Measurements from ENCODE around the gene PIK3CD.
A peak's percentile ranks its signal among the peaks of the same experiment; 100 is the strongest.

Gene PIK3CD

DNA sequence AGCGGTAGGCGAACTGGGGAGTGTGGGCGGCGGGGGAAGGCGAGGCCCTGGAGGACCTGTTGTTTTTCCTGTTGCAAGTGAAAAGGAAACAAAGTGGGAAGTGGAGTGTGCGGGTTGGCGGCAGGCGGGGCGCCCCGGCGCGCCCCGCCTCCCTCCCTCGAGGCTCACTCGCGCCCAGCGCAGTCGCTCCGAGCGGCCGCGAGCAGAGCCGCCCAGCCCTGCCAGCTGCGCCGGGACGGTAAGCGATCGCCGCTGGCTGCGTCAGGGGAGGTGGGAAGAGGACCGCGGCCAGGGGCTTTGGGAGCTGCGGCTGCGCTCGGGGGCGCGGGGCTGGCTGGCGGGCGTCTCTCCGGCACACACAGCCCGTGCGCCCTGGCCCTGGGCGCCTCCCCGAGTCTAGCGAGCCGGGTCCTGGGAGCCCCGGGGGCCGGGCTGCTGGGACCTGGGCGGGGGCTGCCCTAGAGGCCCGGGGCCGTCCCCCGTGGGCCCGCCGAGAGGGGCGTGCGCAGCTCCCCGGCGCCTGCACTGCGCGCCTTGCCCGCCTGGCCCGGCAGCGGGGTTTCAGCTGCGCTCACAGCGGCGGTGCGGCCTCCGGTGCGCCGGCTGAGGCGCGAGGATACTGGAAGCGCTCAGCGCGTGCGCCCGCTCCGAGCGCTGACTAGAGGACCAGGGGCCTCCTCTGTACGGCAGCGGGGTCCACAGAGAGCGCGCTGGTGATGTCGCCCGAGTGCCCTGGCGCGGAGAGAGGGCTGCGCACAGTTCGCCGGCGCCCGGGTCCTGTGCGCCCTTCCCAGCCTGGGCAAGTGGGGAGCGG is at the start of gene PIK3CD:
PIK3CD (plus strand) TSS at position 167 of the 814 bp plus-strand sequence. CDS start 58,725 bp downstream, outside the sequence.
- peak; percentile 66 for DNase-seq

DNA sequence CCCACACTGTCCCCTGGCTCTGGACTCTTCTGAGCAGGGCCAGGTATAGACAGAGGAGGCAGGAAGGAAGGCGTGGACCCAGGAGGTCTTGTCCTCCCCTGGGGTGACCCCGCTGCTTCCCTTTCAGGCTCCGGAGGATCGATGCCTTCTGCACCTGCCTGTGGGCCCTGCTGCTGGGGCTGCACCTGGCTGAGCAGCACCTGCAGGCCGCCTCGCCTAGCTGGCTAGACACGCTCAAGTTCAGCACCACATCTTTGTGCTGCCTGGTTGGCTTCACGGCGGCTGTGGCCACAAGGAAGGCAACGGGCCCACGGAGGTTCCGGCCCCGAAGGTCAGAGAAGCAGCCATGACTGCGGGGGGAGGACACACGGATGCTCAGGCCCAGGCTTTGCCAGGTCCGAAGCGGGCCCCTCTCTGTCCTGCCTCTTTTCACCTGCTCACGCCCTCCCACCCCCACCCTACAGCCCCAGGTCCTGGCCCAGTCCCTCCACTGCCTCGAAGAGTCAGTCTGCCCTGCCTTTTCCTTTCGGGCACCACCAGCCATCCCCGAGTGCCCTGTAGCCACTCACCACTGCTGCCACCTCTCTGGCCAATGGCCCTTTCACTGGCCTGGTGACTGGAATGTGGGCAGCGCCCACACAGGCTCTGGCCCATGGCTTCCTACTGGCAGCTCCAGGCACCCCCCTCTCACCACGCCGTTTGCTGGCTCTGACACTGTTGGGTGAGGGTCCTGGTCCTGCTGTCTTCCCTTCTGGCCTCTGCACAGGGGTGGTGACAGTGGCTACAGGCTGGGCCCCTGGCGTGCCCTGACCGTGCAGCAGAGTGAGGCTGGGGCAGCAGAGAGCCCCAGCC is 49.4 kb upstream of the PIK3CD start:
- DNase-seq = no peak

DNA sequence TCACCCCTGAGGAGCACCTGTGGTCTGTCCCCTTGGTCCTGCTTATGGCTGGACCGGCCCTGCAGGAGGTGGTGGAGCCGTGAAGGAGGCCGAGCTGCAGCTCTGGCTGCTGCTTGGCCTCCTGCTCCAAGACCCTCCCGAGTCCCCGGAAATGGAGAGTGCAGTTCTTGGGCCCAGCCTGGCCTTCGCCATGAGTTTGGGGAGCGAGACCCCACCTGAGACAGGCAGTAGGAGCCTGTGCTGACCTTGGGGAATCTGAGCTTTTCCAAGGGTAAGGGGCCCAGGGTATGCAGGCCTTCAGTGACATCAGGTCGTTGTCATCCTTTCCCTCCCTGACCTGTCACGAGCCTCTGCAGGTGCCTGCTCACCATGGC is 48.8 kb upstream of the PIK3CD start:
- DNase-seq = no peak

DNA sequence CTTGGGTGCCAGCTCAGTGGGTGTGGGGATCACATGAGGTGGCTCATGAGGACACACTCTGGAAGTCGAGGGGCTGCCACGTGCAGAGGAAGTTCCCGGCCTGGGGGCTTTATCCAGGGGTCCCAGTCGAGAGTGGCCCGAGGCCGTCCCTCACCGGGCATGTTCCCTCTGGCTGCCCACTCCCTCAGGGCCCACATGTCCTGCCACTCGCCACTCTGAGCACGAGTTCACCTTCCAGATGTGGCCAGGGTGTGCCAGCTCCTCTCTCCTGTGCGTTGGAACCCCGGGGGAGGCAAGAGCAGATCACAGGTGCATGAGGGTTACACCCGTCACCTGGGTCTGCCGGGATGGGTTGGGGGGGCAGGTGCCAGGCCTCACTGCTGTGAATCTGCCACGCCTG is 48.2 kb upstream of the PIK3CD start:
- no peak for DNase-seq

DNA sequence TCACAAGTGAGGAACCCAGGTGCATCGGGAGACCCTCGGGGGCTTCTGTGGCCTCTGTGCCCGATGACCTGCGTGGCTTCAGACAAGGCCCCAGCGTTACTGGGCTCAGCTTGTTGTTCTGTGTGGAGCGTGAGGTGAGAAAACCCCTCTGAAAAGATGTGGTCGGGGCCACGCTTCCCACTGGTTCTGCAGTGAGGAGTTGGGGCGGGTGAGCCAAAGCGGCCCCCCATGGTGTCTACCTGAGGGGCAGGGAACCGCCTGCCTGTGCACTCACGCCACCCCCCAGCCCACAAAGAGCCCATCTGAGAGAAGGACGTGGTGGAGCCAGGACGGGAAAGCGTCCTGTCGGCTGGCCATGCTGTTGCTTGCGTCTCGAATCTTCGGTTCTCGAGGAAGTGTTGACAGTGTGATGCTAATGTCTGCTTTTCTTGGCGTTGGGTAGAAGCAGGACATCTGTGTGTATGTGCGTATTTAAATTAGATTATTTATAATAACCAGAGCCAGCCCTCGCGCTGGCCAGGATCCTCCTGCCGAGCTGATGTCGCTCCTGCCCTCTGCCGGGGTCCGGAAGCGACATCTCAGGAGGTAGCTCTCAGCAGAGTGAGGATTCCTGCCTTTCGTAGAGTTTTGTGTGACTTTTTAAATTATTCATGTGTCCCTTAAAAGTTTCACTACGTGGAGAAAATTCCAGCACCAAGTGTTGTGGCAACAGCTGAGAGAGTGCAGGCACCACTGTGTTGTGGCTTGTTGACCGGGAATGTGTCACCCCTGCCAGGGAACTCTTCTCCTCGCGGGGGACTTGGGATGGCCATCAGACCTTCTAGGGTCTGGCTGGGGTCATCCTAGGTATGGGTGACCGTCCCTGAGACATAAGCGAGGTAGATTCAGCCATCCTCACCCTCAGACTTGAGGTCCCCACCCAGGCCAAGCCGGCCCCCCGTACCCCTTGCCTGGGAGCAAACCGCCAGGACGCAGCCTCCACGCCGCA is 47.5 kb upstream of the PIK3CD start:
- no peak for DNase-seq

DNA sequence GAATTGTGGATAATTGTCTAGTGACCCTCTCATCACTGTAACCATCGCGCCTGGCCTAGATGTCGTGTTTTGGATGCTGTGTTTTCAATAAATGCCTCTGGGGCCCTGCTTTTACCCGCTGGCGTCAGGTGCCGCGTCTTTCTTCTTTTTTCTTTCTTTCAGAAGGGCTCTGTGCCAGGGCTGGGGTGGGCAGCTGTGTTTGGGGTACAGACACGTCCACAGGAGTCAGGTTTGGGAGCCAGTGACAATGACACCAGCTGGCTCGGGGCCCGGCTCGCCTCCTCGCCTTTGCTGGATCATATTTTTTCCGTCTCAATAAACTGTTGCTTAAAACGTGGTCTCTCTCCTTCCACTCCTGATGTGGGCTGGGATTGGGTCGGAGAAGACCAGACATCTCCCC is 46.7 kb upstream of the PIK3CD start:
- no peak for DNase-seq

DNA sequence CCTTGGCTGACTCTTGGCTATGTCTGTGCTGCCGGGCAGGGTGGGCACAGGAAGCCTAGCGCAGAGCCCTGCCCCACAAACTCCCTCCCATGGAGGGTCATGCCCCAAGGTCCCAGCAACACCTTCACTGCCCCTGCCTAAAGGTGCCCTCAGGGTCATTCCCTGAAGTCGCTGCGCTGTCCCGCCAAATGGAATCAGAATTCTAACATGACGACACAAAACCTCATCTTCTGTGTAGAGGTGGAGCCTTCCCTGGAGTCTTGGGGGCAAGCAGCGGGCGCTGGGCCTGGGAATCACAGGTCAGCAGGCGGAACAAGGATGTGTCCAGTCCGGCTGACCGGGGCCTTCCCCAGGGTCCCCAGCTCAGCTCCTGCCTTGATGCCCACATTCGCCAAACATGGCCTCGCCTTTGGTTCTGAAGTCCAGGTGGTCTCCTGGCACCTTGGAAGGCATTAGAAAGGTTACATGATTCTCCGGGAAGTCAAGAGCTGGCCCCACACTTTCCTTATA is 45.5 kb upstream of the PIK3CD start:
- DNase-seq = no peak

DNA sequence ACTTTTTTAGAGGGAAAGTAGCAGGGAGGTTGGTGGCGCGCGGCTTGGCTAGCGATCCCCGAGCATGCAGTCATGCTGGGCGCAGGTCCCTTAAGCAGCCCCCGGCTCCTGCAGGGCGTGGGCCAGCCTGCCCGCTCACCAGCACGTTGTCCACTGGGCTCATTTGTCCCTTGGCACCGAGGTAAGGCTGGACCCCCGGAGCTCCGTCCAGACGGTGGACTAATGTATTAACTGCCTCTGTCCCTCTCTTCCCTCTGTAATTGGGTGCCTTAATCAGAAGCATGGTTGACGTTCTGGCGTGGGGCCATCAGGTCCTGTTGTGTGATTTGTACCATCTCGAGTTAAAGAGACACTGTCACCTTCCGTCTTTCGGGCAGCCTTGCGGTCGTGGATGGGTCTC is 45.1 kb upstream of the PIK3CD start:
- no peak for DNase-seq

DNA sequence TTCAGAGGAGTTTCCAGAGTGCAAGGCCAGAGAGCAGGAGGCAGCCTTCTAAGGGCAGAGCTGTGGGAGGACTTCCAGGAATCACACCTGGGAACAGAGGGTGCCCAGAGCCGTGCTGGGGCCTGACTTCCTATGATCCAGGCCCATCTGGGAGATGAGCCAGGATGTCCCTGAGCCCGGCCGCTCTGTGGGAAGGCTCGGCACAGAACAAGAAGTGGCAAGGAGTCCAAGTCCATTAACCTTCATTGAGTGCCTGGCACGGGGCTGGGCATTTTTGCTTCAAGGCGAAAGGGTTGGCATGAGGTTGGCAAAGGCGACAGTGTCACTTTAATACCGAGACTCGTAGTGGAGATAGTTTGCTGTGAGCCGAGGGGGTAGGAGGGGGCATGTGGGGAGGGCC is 44.6 kb upstream of the PIK3CD start:
- no peak for DNase-seq

DNA sequence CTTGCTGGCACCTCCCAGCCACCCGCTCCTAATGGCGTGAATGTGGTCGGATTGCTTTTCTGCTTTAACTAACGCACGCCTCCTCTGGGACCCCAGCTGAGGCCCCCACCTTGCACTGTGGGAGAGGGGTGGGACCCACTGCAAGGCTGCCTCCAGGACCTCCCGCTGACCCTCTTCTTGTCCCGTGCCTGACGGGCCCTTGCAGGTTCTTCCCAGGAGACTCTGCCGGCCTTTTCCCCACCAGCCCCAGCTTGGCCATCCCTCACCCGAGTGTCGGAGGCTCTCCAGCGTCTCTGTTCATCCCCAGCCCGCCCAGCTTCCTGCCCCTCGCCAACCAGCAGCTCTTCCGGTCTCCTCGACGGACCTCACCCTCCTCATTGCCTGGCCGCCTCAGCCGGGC is 44.2 kb upstream of the PIK3CD start:
- no peak for DNase-seq

DNA sequence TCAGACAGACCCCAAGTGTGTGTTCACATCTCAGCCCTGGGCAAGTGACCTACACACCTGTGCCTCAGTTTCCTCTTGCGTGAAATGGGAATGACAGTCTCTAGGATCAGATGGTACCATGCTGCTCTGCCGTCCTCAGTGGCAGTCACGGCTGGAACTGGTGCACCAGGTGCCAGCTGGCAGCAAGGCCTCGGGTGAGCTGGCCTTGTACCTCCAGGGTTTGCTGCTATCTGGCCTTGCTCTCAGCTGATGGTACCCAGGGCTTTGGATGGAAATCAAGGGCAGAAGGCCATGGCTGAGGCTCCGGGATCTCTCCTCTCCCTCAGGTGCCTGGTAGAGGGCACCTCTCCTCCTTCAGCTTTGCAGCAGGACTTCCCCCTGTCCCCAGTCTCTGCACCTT is 41.5 kb upstream of the PIK3CD start:
- no peak for DNase-seq

DNA sequence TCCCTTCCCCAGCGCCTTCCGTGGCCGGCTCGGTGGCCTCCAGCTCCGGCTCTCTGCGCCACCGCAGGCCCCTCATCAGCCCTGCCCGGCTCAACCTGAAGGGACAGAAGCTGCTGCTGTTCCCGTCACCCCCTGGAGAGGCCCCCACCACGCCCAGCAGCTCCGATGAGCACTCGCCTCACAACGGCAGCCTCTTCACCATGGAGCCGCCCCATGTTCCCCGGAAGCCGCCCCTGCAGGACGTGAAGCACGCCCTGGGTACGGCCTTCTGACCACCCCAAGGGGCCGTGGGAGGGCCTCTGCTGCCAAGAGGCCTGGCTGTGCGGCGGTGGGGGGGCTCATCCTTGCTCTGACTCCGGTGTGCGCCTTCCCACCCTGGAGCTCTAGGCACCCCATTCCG is 41.0 kb upstream of the PIK3CD start:
- no peak for DNase-seq

DNA sequence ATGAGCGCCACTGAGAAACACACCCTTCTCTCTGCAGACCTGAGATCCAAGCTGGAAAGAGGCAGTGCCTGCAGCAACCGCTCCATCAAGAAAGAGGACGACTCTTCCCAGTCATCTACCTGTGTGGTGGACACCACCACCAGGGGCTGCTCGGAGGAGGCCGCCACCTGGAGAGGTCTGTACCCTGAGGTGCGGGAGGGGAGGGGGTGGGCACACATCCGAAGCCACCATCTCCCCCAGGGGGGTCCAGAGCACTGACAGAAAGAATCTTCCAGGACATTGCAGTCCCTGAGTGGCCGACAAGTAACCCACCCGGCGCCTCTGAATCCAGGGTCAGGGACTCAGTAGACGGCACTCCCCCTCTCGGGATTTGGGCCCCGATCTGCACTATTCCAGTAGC is 39.8 kb upstream of the PIK3CD start:
- DNase-seq = no peak

DNA sequence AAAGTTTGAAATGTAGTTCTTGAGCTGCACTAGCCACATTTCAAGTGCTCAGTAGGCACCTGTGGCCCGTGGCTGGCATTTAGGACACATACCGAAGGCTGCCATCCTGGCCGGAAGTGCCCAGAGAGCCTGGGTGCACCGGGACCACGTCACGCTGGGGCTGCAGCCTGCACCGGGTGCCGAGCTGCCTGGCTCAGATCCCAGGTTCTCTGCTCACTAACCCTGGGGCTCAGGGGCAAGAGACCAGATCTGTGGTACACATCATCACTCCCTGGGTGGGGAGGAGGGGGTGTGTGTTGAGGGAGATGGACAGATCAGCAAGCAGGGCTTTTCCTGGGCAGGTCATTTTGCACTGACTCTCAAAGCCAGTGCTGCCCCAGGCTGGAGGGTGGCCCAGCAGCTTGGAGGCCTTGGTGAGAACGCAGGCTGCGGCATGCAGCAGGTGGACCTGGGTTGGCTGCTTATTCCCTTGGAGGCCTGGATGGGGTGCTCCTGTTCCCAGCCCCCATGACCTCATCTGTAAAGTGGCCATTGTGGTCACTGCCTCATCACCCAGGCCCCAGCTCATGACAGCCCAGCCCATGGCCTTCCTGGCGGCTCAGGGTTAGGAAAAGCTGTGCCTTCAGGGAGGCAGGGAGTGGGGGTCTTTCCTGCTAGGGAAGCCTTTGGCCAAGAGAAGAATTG is 39.2 kb upstream of the PIK3CD start:
- DNase-seq = no peak

DNA sequence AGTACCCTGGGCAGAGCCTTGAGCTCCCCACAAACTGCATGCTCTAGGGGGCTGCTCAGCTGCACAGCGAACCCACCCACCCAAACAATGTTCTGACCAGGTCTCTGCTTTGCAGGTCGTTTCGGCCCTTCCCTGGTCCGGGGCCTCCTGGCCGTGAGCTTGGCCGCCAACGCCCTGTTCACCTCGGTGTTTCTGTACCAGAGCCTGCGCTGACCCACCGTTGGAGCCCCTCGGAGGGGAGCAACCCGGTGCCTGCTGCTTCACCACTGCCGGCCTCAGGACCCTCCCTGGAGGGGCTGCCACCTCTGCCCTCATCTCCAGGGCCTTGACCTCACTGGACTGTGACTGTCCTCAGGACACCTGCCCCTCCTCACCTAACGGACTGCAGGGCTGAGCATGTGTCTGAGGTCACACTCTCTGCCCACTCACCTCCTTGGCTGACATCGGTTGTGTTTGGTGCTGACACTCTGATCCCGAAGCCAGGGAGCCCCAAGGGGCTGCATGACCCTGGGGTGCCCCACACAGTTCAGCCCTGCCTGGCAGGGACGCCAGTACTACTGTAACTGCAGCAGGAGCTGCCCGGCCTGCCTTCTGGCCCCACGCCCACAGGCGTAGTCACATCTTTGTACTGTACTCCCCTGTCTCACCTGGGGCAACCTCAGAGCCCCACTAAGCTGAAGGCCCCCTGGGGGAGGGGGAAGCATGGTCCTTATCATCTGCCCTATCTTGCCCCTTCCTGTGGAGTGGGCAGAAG is 38.5 kb upstream of the PIK3CD start:
- no peak for DNase-seq

DNA sequence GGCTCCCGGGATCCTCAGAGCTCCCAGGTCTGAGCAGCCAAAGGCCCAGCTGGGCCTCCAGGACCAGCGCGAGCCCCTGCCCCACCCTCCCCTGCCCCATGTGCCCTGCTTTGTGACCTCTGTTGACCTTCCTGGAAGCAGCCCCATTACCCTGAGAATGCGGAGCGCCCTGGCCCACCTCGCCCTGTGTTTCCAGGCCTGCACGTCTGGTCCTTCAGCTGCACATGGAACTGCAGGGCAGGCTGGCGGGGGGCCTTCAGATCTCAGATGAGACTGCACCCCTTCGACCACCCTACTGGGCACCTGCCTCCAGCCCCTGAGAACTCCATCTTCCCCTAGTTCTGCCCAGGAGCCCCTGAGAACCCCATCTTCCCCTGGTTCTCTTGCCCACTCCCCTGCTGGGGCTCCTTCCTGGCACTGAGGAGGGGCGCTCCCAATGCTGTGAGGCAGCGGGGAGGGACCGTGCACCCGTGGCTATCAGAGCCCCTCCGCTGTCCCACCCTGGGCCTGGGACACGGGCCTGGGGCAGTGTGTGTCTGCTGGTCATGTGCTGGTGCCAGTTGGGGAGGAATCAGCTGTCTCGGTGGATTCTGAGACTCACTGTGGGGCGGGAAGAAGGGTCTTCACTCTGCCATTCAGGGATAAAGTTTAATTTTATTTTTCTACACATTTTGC is 37.8 kb upstream of the PIK3CD start:
- no peak for DNase-seq

DNA sequence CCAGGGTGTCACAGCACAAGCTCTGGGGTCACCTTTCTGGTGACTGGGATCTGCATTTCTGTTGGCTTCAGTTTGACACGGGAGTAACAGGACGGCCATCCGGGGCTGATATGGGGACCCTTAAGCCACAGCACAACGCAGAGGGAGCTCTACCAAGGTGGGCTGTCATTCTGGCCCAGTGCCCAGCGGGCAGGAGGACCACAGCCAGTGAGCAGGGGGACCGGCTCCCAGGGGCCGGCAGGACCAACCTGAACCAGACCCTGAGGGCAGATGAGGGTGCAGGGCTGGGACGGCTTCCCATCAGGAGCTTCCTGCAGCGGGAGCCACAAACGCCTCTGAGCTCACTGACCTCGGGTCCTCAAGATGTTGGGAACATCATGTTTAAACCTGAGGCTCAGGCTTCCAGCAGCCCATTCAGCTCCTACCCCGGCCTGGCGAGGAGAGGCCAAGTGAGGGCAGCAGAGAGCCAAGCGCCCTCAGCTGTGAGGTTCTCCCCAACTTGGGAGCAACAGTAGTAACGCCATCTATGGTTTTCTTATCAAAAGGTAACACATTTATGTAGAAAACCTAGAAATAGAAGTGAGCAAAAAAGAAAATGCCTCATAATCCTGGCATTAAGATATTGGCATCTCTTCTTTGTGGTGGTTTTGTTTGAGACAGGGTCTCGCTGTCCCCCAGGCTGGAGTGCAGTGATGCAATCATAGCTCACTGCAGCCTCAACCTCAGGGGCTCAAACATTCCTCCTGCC is 36.0 kb upstream of the PIK3CD start:
- DNase-seq = peak; percentile 73

DNA sequence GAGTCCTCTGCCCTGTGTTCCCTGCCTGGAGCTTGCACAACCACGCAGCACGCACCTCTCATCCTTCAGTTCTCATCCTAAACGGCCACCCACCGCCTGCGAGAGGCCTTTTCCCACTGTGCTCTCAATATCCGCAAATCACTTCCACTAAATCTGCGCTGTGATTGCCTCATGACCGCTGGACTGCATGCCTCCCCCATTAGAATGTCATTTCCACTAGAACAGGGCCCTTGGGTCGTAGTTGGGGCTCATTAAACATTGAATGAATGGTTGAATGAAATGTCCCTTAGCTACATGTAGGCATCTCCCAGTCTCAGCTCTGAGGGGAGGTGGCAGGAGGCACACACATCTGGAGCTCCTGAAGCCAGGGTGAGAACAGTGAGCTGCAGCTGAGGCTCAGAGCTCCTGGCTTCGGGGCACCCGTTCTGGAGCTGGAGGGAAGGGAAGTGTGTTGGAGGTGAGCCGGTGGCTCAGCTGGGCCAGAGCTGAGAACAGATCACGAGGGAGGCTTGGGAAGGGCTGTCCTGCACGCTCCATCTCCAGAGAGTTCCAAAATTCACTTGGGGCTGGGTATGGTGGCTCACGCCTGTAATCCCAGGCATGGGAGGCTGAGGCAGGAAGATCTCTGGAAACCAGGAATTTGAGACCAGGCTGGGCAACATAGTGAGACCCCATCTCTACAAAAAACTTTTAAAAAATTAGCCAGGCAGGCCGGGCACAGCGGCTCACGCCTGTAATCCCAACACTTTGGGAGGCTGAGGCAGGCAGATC is 32.4 kb upstream of the PIK3CD start:
- DNase-seq = no peak

DNA sequence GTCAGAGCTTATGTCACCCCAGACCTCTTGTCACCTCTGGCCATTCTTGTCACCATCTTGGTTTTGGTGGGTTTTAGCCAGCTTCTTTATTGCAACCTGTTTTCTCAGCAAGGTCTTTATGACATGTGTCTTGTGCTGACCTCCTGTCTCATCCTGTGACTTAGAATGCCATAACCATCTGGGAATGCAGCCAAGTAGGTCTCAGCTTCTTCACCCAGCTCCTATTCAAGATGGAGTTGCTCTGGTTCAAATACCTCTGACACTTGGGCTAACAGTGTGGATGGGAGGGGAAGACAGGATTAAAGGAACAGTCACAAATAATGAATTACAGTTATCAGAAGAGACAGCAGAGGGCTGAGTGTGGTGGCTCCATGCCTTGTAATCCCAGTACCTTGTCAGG is 30.5 kb upstream of the PIK3CD start:
- DNase-seq = no peak
